ENCODE data around the gene GRIPAP1. TPM values are rescaled to one million over a fixed set of nuclear protein-coding genes. Genes with fewer than 3 reads are reported as not detected.

GRIPAP1 gene
- total and polyA plus RNA-seq, 2 experiments from 2014 or later = 44.8 to 67.3 TPM

GRCh38 chrX:48957827-48958634 lies 44.0 kb downstream of the GRIPAP1 start:
- Histone ChIP-seq H3K4me3 (peak overlapping the region; percentile 69), H3K9me3 (ENCODE audit: low read depth) (no peaks in the 10 kb centered on the region), H3K4me1 (ENCODE audit: low read depth) (peaks cover 18% of the 10 kb centered on the region), H3K36me3 (no peaks in the 10 kb centered on the region), H3K27ac (peak overlapping the region; percentile 100), H3K27me3 (no peaks in the 10 kb centered on the region)
- TF ChIP-seq CTCF (IDR thresholded peaks at IDR 0.05; ENCODE audit: low read depth, low read length) = no peak
- peak; percentile 98 to 99 for DNase-seq (ENCODE audit: low read depth in 1 of 2, low spot score in 1 of 2)

GRCh38 chrX:48957477-48957826 lies 44.6 kb downstream of the GRIPAP1 start, which contains the start of gene OTUD5:
Gene OTUD5 (minus strand): TSS chrX:48957607. CDS start chrX:48957570, 37 bp downstream.
- H3K4me3 ChIP-seq = peak within 1 kb of the TSS; percentile 69
- no peak for DNase-seq (ENCODE audit: low read depth in 1 of 2, low spot score in 1 of 2)
- peaks cover 16% of the 10 kb centered on the region for H3K4me1 ChIP-seq (ENCODE audit: low read depth)
- H3K27ac ChIP-seq = peak within 1 kb of the TSS; percentile 100
- H3K36me3 ChIP-seq = no peaks in the 10 kb centered on the region
- H3K27me3 ChIP-seq = no peaks in the 10 kb centered on the region
- no peak for TF ChIP-seq CTCF (IDR thresholded peaks at IDR 0.05; ENCODE audit: low read depth, low read length)
- no peaks in the 10 kb centered on the region for H3K9me3 ChIP-seq (ENCODE audit: low read depth)

- Histone ChIP-seq H3K36me3 (no peaks in the 10 kb centered on the region), H3K4me1 (ENCODE audit: low read depth) (peaks cover 10% of the 10 kb centered on the region), H3K27me3 (no peaks in the 10 kb centered on the region), H3K27ac (peak overlapping the region; percentile 100), H3K9me3 (ENCODE audit: low read depth) (no peaks in the 10 kb centered on the region), H3K4me3 (peak overlapping the region; percentile 69)
- peak; percentile 6 to 15 for DNase-seq (ENCODE audit: low read depth in 1 of 2, low spot score in 1 of 2)
- TF ChIP-seq CTCF (IDR thresholded peaks at IDR 0.05; ENCODE audit: low read depth, low read length) = no peak
Measured at GRCh38 chrX:48956728-48957414, 45.2 kb downstream of the GRIPAP1 start.

- no peak overlapping the region for H3K27ac ChIP-seq
- no peaks in the 10 kb centered on the region for H3K27me3 ChIP-seq
- no peak overlapping the region for H3K4me3 ChIP-seq
- no peak for DNase-seq (ENCODE audit: low read depth in 1 of 2, low spot score in 1 of 2)
- H3K4me1 ChIP-seq (ENCODE audit: low read depth) = no peaks in the 10 kb centered on the region
- no peaks in the 10 kb centered on the region for H3K9me3 ChIP-seq (ENCODE audit: low read depth)
- no peak for TF ChIP-seq CTCF (IDR thresholded peaks at IDR 0.05; ENCODE audit: low read depth, low read length)
- no peaks in the 10 kb centered on the region for H3K36me3 ChIP-seq
Measured at GRCh38 chrX:48948589-48948988, 53.5 kb downstream of the GRIPAP1 start.

- H3K4me1 ChIP-seq (ENCODE audit: low read depth) = no peaks in the 10 kb centered on the region
- peak; percentile 59 to 67 for DNase-seq (ENCODE audit: low read depth in 1 of 2, low spot score in 1 of 2)
- H3K9me3 ChIP-seq (ENCODE audit: low read depth) = no peaks in the 10 kb centered on the region
- peak overlapping the region; percentile 10 for H3K27ac ChIP-seq
- no peaks in the 10 kb centered on the region for H3K27me3 ChIP-seq
- H3K4me3 ChIP-seq = no peak overlapping the region
- no peaks in the 10 kb centered on the region for H3K36me3 ChIP-seq
- peak; percentile 75 for TF ChIP-seq CTCF (IDR thresholded peaks at IDR 0.05; ENCODE audit: low read depth, low read length)
Measured at GRCh38 chrX:48945517-48946348, 56.3 kb downstream of the GRIPAP1 start.

All from cardiac muscle cell (in vitro differentiated cells and primary cell).